ENCODE measurements around the gene MPC1.

MPC1 gene

DNA sequence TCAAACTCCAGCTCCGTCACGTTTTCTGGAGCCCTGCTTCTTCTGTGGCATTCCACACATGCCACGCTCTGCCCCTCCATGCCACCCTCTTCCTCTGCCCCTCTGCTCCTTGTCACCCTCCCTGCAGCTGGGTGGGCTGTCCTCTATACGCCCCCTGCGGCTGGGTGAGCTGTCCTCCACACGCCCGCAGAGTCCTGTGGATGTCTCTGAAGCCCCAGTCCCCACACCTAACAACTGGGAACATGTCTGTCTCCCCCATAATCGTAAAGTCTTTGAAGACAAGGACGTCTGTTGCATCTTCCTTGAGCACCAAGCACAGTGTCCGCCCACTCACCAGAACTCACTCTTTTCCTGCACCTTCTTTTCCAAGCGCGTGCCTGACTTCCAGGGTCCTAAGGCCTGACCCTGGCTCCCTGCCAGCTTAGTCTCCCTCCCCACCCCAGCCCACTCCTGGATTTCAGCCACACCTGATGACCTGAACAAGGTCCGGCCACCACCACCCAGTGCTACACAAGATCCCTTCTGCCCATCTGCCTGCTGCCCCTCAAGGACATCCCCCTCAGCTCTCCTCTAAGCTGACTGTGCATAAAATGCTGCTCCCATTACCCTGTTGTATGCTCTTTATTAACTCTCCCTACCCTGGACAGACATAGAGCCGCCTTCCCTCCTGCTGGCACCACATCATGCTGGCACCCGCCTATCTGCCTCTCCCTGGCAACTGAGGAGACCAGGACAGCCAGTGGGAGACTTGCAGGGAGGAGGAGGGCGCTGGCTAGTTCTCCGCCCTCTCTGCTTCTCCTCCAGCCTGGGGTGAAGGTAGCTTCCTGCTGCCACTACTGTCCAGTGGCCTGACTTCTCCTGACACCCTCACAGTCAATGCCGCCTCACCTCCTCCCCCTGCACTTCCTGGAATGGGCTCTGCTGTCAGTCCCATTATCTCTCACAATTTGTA, 63.8 kb downstream of the MPC1 start:
- in situ Hi-C loops (cut with HindIII; ENCODE audit: low sequenced_read_pairs) = no loop called here

DNA sequence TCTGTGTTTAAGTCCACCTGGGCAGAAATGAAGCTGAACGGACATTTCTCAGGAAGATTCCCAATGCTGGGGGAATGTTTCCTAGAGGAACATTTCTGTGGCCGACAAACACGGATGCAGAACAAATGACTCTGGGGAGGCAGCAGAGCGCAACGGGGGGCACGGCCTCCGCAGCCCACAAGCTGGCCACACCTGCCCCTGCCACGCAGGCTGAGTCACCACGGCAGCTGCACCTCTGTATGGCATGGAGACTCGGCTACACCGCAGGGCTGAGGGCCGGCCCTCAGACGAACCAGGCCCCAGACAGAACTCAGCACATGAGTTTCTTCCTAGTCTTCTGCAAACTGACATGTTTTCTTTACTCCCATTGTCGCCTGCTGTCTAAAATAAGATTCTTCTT, 64.5 kb downstream of the MPC1 start:
- in situ Hi-C loops (cut with HindIII; ENCODE audit: low sequenced_read_pairs) = no loop called here

DNA sequence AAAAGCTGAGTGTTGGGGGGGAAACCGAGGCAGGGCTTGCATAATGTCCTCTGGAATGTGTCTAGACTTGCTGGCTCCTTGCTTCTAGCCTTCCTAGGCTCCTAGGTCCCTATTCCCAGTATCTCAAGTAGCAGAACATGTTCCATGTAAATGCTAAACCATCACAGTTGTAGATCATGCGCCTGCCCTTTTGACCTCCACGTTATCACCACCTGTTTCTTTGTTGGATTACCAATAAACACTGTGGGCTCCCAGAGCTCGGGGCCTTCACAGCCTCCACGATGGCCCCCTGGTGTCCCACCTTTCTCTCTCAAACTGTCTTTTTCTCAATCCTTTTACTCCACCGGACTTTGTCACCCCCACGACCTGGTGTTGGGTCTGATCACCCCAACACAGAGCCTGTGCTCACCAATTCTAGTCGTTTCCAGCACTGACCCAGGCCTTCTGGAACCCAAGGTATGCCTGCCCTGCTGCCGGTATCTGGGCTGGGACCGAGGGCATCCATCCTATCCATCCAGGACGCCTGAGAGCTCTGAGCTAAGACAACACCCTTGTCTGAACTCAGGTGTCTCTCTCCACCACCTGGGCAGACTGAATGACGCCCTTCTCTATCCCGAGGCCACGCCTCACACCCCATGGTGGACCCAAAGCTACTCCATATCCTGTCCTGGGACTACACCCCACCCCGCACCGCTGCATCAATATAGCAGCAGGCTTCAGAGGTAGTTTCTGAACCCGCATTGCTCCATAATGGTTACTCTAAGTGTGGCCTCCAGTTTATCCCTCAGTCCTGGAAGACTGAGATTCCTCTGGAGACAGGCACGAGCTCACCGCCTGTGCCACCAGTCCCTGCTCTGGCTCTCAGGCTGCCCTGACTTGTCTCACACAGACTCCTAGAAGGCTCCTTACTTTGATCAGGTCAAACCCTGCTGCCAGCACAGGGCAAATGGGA, 65.2 kb downstream of the MPC1 start:
- in situ Hi-C loops (cut with HindIII; ENCODE audit: low sequenced_read_pairs) = no loop called here

DNA sequence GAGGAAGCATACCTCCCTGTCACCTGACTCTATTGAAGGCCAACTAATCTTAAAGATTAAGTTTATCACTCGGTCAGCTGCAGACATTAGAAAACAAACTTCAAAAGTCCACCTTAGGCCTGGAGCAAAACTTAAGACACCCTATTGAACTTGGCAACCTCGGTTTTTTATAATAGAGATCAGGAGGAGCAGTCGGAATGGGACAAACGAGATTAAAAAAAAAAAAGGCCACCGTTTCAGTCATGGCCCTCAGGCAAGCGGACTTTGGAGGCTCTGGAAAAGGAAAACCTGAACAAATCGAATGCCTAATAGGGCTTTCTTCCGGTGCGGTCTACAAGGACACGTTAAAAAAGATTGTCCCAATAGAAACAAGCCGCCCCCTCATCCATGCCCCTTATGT, 67.3 kb downstream of the MPC1 start:
- in situ Hi-C loops (cut with HindIII; ENCODE audit: low sequenced_read_pairs) = no loop called here
